B cell (primary cell): Measurements from ENCODE around the gene DKKL1. TPM values are rescaled to one million over a fixed set of nuclear protein-coding genes. Genes with fewer than 3 reads are reported as not detected.

Experiments used
- ATAC-seq: fragments of 200-7000 bp; cut with Tn5 transposase; one replicate; pipeline ENCODE4 v1.10.0; 2021; ENCODE audit warnings: low read depth, mild to moderate bottlenecking, moderate number of reproducible peaks, moderate library complexity
- CTCF ChIA-PET: fragments of 350-600 bp; sonication (Branson Sonifier 250); formaldehyde crosslinking; loops from one replicate; lab custom pipeline; 2021; ENCODE audit warnings: antibody characterized with exemption, inconsistent platforms; lab: Charles Lee
- POLR2A ChIA-PET: fragments of 350-600 bp; sonication (Branson Sonifier 250); formaldehyde crosslinking; loops from one replicate; lab custom pipeline; 2021; ENCODE audit warnings: antibody characterized with exemption; lab: Charles Lee
- DNase-seq: peaks from one replicate; pipeline ENCODE4 v3.0.0; 2013
- H2AFZ ChIP-seq: 2 replicates; pipeline ENCODE4 v1.6.1; 2012; ENCODE audit warnings: mild to moderate bottlenecking, low read depth, low read length; ENCODE audit not compliant: insufficient read depth, poor library complexity, severe bottlenecking
- H3K27ac ChIP-seq, 2 donors: 1 replicate in 1 of 2; 2 replicates in 1 of 2; pipeline ENCODE4 v1.5.1; 2012 to 2013; ENCODE audit warnings: low read length in 2 of 2, mild to moderate bottlenecking in 2 of 2, moderate library complexity in 1 of 2
- H3K27me3 ChIP-seq, 4 experiments: fragments of 200-600 bp in 1 of 4; sonication (generic) in 1 of 4; replicated peaks in 1 of 4; 1 replicate in 2 of 4; 2 replicates in 2 of 4; pipeline versions ENCODE4 v1.6.1 to v1.7.0; 2013 to 2016; ENCODE audit warnings: low read length in 3 of 4, mild to moderate bottlenecking in 2 of 4, mixed read lengths in 1 of 4, moderate library complexity in 1 of 4; ENCODE audit not compliant: insufficient read depth in 4 of 4, control insufficient read depth in 3 of 4; ENCODE audit errors: control extremely low read depth in 1 of 4
- H3K36me3 ChIP-seq, 2 experiments: replicated peaks in 1 of 2; 1 replicate in 1 of 2; 2 replicates in 1 of 2; pipeline versions ENCODE4 v1.6.1 to v1.7.1; 2013; ENCODE audit warnings: low read length in 1 of 2; ENCODE audit not compliant: insufficient read depth in 2 of 2, control insufficient read depth in 1 of 2; ENCODE audit errors: control extremely low read depth in 1 of 2, extremely low read depth in 1 of 2
- H3K4me1 ChIP-seq, 2 donors: fragments of 200-600 bp in 1 of 2; sonication (generic) in 1 of 2; 1 replicate in 1 of 2; 2 replicates in 1 of 2; pipeline versions ENCODE4 v1.5.1 to v1.6.1; 2013 to 2017; ENCODE audit warnings: low read length in 2 of 2; ENCODE audit not compliant: control insufficient read depth in 2 of 2, insufficient read depth in 2 of 2
- H3K4me2 ChIP-seq: replicated peaks from 2 replicates; pipeline ENCODE3; 2012; ENCODE audit warnings: mild to moderate bottlenecking, low read depth, low read length; ENCODE audit not compliant: poor library complexity, severe bottlenecking
- H3K4me3 ChIP-seq, 5 experiments: fragments of 200-600 bp in 1 of 5; sonication (generic) in 1 of 5; 1 replicate in 3 of 5; 2 replicates in 2 of 5; pipeline versions ENCODE4 v1.5.1 to v1.7.0; 2011 to 2016; ENCODE audit warnings: low read length in 4 of 5, mild to moderate bottlenecking in 4 of 5, low read depth in 2 of 5, control low read depth in 1 of 5, moderate library complexity in 1 of 5; ENCODE audit not compliant: insufficient read depth in 1 of 5; ENCODE audit errors: control extremely low read depth in 1 of 5, extremely low read depth in 1 of 5
- H3K79me2 ChIP-seq: fragments of 200-600 bp; sonication (generic); one replicate; pipeline ENCODE4 v1.6.0; 2016; ENCODE audit warnings: low read length; ENCODE audit not compliant: control insufficient read depth, insufficient read depth
- H3K9ac ChIP-seq: fragments of 200-600 bp; sonication (generic); 2 replicates; pipeline ENCODE4 v1.6.1; 2017; ENCODE audit warnings: mild to moderate bottlenecking, low read length, moderate library complexity
- H3K9me3 ChIP-seq, 3 donors: one replicate each; pipeline versions ENCODE4 v1.6.1 to v1.7.1; 2013; ENCODE audit warnings: low read length in 2 of 3; ENCODE audit not compliant: control insufficient read depth in 2 of 3, insufficient read depth in 1 of 3; ENCODE audit errors: control extremely low read depth in 1 of 3
- H4K20me1 ChIP-seq: 2 replicates; pipeline ENCODE4 v1.6.0; 2012; ENCODE audit warnings: mild to moderate bottlenecking, low read length; ENCODE audit not compliant: insufficient read depth, control insufficient read depth, poor library complexity, severe bottlenecking
- H3K27ac Mint-ChIP-seq: one replicate; pipeline ENCODE4 v1.8.0; 2021; ENCODE audit warnings: mixed read lengths
- H3K27me3 Mint-ChIP-seq: one replicate; pipeline ENCODE4 v1.8.0; 2021; ENCODE audit warnings: mixed read lengths
- H3K4me1 Mint-ChIP-seq: one replicate; pipeline ENCODE4 v1.8.0; 2021; ENCODE audit warnings: mixed read lengths
- H3K4me3 Mint-ChIP-seq: one replicate; pipeline ENCODE4 v1.8.0; 2021; ENCODE audit warnings: mixed read lengths
- H3K9me3 Mint-ChIP-seq: one replicate; pipeline ENCODE4 v1.8.0; 2022; ENCODE audit warnings: mixed read lengths; ENCODE audit not compliant: insufficient read depth
- EZH2 ChIP-seq: IDR thresholded peaks from 2 replicates; pipeline ENCODE4 v1.6.1; 2012; ENCODE audit warnings: borderline replicate concordance, low read depth, mild to moderate bottlenecking, moderate library complexity, low read length; ENCODE audit not compliant: insufficient read depth, poor library complexity, severe bottlenecking
- WGBS: methylation state at CpG from one replicate; pipeline ENCODE4 v1.1.5; 2013; ENCODE audit warnings: missing lambda C conversion rate; ENCODE audit not compliant: insufficient coverage; 5-methylcytosine and 5-hydroxymethylcytosine counted together
- intact Hi-C: fragments of 100-400 bp; cut with micrococcal nuclease; formaldehyde crosslinking; loops from one replicate; pipeline ENCODE4 v1.10.0; 2022
- polyA plus RNA-seq: library from polyadenylated mRNA; depleted of rRNA; stranded (reverse); fragments of >200 nt; gene quantifications from 2 replicates; pipeline ENCODE4 v1.2.3, GENCODE V29; 2012
- total RNA-seq, 2 donors: library from RNA; stranded (reverse); fragments of 120-200 nt in 1 of 2; gene quantifications; 1 replicate in 1 of 2; 2 replicates in 1 of 2; pipeline versions ENCODE4 v1.2.3 to v1.2.4, GENCODE V29; 2013 to 2022
- TF ChIP-seq, protein P1 (sequence below): fragments of 200-600 bp; IDR thresholded peaks from one replicate; pipeline ENCODE4 v1.8.0; 2022; ENCODE audit warnings: antibody characterized with exemption, mild to moderate bottlenecking

The DKKL1 gene
- total and polyA plus RNA-seq, 2 donors (not counting 1 experiment from before 2014, with no cell fraction given): 1.2 to 1.6 TPM

DNA sequence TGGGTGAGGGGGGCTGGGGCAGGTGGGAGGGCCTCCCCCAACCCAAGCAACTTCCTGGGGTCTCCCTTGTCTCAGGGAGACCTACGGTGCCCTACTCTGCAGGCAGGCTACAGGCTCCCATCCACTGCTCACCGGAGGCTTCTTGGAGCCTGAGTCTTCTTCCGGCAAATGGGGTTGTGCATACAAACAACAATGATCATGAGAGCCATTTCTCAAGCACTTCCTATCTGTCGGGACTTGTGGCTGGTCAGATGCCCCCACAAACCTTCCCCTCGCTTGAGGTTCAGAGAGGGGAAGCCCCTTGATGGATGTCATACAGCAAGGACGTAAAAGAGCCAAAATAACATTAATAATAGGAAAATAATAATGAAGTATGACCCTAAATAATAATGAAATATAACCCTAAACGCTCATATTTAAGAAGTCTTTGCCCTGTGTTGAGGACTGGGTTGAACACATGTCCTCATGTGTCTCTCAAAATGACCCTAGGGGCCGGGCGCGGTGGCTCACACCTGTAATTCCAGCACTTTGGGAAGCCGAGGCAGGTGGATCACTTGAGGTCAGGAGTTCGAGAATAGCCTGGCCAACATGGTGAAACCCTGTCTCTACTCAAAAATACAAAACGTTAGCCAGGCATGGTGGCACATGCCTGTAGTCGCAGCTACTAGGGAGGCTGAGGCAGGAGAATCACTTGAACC is 27.7 kb upstream of the DKKL1 start:
- POLR2A ChIA-PET: interaction anchor here (0.6 to 5.6 kb wide), 17 partner anchors 6 to 134 kb away, joined by 3 to 72 read pairs (median 6); partner anchors contain the start of genes ALDH16A1, PIH1D1, SLC6A16 and TEAD2
- ATAC-seq (no peak), DNase-seq (no peak)
- Histone ChIP-seq H2AFZ (peak overlapping the region; percentile 55), H3K27ac (peak overlapping the region; percentile 93 to 98), H3K27me3 (no peaks in the 10 kb centered on the region), H3K9me3 (peaks cover 0 to 28% (median 15%) of the 10 kb centered on the region in 3 donors), H3K36me3 (peaks cover 0 to 54% of the 10 kb centered on the region in 2 experiments), H3K4me3 (peak overlapping the region; percentile 83 to 98 (median 97)), H3K4me1 (peaks cover 77 to 89% of the 10 kb centered on the region in 2 donors), H3K4me2 (peak overlapping the region; percentile 100), H4K20me1 (peaks cover 47% of the 10 kb centered on the region), H3K79me2 (peaks cover 72% of the 10 kb centered on the region), H3K9ac (peak overlapping the region; percentile 89)
- Mint-ChIP-seq H3K4me1 (peaks cover 80% of the 10 kb centered on the region), H3K27ac (peak overlapping the region; percentile 99), H3K4me3 (peak overlapping the region; percentile 100), H3K9me3 (no peaks in the 10 kb centered on the region), H3K27me3 (no peaks in the 10 kb centered on the region)
- CTCF ChIA-PET: interaction anchor here (0.7 to 5.5 kb wide), 9 partner anchors 8 to 134 kb away, joined by 3 to 39 read pairs (median 6); partner anchors contain the start of gene SLC6A16
- intact Hi-C loops: loop anchor here (2.0 kb wide), 2 partner anchors 35 to 55 kb away; no protein-coding TSS in a partner anchor
- WGBS: 24% methylated on average over 9 of the region's 14 CpGs
- TF ChIP-seq, protein P1, sequence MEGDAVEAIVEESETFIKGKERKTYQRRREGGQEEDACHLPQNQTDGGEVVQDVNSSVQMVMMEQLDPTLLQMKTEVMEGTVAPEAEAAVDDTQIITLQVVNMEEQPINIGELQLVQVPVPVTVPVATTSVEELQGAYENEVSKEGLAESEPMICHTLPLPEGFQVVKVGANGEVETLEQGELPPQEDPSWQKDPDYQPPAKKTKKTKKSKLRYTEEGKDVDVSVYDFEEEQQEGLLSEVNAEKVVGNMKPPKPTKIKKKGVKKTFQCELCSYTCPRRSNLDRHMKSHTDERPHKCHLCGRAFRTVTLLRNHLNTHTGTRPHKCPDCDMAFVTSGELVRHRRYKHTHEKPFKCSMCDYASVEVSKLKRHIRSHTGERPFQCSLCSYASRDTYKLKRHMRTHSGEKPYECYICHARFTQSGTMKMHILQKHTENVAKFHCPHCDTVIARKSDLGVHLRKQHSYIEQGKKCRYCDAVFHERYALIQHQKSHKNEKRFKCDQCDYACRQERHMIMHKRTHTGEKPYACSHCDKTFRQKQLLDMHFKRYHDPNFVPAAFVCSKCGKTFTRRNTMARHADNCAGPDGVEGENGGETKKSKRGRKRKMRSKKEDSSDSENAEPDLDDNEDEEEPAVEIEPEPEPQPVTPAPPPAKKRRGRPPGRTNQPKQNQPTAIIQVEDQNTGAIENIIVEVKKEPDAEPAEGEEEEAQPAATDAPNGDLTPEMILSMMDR: no peak
- TF ChIP-seq EZH2: no peak
